HAP-1 (cell line): ENCODE results near the gene WDR59.

Source experiments
- DNase-seq, 2 experiments: peaks; one replicate each; pipeline ENCODE4 v3.0.0-alpha.2; 2016 to 2020; ENCODE audit warnings: low spot score in 2 of 2
- H3K27me3 ChIP-seq: fragments of 250-450 bp; sonication (Bioruptor Pico); 2 replicates; pipeline ENCODE4 v1.5.1; 2020; ENCODE audit warnings: low read depth, mild to moderate bottlenecking, moderate library complexity
- H3K36me3 ChIP-seq: fragments of 250-450 bp; sonication (Bioruptor Pico); replicated peaks from 2 replicates; pipeline ENCODE4 v1.5.1; 2020; ENCODE audit warnings: mild to moderate bottlenecking
- H3K4me1 ChIP-seq: fragments of 250-450 bp; sonication (Bioruptor Pico); 2 replicates; pipeline ENCODE4 v1.5.1; 2020; ENCODE audit warnings: mild to moderate bottlenecking
- H3K4me3 ChIP-seq: fragments of 250-450 bp; sonication (Bioruptor Pico); 2 replicates; pipeline ENCODE4 v1.5.1; 2020; ENCODE audit warnings: mild to moderate bottlenecking, moderate library complexity
- H3K9me3 ChIP-seq: fragments of 250-450 bp; sonication (Bioruptor Pico); 2 replicates; pipeline ENCODE4 v1.5.1; 2020; ENCODE audit warnings: mild to moderate bottlenecking, moderate library complexity
- in situ Hi-C: fragments of 300-500 bp; cut with MboI; formaldehyde crosslinking; loops from 3 replicates; pipeline ENCODE4 v1.14.3; 2020; ENCODE audit warnings: low sequenced_read_pairs, inconsistent platforms, mixed read lengths

Gene WDR59

GRCh38 chr16:74896389-74897370 is 88.2 kb downstream of the WDR59 start:
- DNase-seq: no peak
- H3K27me3 ChIP-seq: no peaks in the 10 kb centered on the region
- H3K36me3 ChIP-seq: peaks cover 17% of the 10 kb centered on the region
- H3K9me3 ChIP-seq: no peaks in the 10 kb centered on the region
- H3K4me1 ChIP-seq: no peaks in the 10 kb centered on the region
- in situ Hi-C loops: no loop called here
- no peak overlapping the region for H3K4me3 ChIP-seq

- Histone ChIP-seq H3K9me3 (no peaks in the 10 kb centered on the region), H3K4me3 (no peak overlapping the region), H3K27me3 (no peaks in the 10 kb centered on the region), H3K36me3 (peaks cover 34% of the 10 kb centered on the region), H3K4me1 (no peaks in the 10 kb centered on the region)
- in situ Hi-C loops: no loop called here
- no peak for DNase-seq
These were observed 91.4 kb downstream of the WDR59 start for GRCh38 chr16:74893541-74893940.

- in situ Hi-C loops: no loop called here
These were observed 92.1 kb downstream of the WDR59 start for GRCh38 chr16:74892574-74893461.

GRCh38 chr16:74888888-74889287 is 96.0 kb downstream of the WDR59 start:
- Histone ChIP-seq H3K36me3 (peaks cover 50% of the 10 kb centered on the region), H3K9me3 (no peaks in the 10 kb centered on the region), H3K4me1 (no peaks in the 10 kb centered on the region), H3K4me3 (no peak overlapping the region), H3K27me3 (no peaks in the 10 kb centered on the region)
- in situ Hi-C loops: no loop called here
- no peak for DNase-seq

More at GRCh38 chr16:74892574-74893461, 92.1 kb downstream of the WDR59 start:
- H3K9me3 ChIP-seq: no peaks in the 10 kb centered on the region
- no peak for DNase-seq
- peaks cover 38% of the 10 kb centered on the region for H3K36me3 ChIP-seq
- H3K4me1 ChIP-seq: no peaks in the 10 kb centered on the region
- no peak overlapping the region for H3K4me3 ChIP-seq
- H3K27me3 ChIP-seq: no peaks in the 10 kb centered on the region

GRCh38 chr16:74888232-74888862 is 96.6 kb downstream of the WDR59 start:
- no peaks in the 10 kb centered on the region for H3K4me1 ChIP-seq
- peaks cover 51% of the 10 kb centered on the region for H3K36me3 ChIP-seq
- in situ Hi-C loops: no loop called here
- no peak overlapping the region for H3K4me3 ChIP-seq
- H3K9me3 ChIP-seq: no peaks in the 10 kb centered on the region
- no peak for DNase-seq
- no peaks in the 10 kb centered on the region for H3K27me3 ChIP-seq

GRCh38 chr16:74887084-74887483 is 97.8 kb downstream of the WDR59 start:
- H3K36me3 ChIP-seq: peaks cover 46% of the 10 kb centered on the region
- H3K4me1 ChIP-seq: no peaks in the 10 kb centered on the region
- no peak overlapping the region for H3K4me3 ChIP-seq
- DNase-seq: no peak
- in situ Hi-C loops: no loop called here
- no peaks in the 10 kb centered on the region for H3K27me3 ChIP-seq
- H3K9me3 ChIP-seq: no peaks in the 10 kb centered on the region

GRCh38 chr16:74877706-74878105 is 107.2 kb downstream of the WDR59 start:
- H3K27me3 ChIP-seq: no peaks in the 10 kb centered on the region
- no peaks in the 10 kb centered on the region for H3K9me3 ChIP-seq
- DNase-seq: no peak
- peaks cover 12% of the 10 kb centered on the region for H3K36me3 ChIP-seq
- H3K4me1 ChIP-seq: no peaks in the 10 kb centered on the region
- in situ Hi-C loops: no loop called here
- H3K4me3 ChIP-seq: no peak overlapping the region

- in situ Hi-C loops: no loop called here
- H3K36me3 ChIP-seq: peaks cover 3% of the 10 kb centered on the region; the same call in 1 of the 2 replicates
- no peak overlapping the region for H3K4me3 ChIP-seq
- no peaks in the 10 kb centered on the region; the same call in 1 of the 2 replicates for H3K4me1 ChIP-seq
- no peak for DNase-seq
- no peaks in the 10 kb centered on the region for H3K9me3 ChIP-seq
- H3K27me3 ChIP-seq: no peaks in the 10 kb centered on the region
These were observed 109.9 kb downstream of the WDR59 start for GRCh38 chr16:74874912-74875546.

GRCh38 chr16:74874123-74874522 is 110.8 kb downstream of the WDR59 start:
- peaks cover 3% of the 10 kb centered on the region; the same call in 1 of the 2 replicates for H3K36me3 ChIP-seq
- H3K27me3 ChIP-seq: no peaks in the 10 kb centered on the region
- no peak overlapping the region for H3K4me3 ChIP-seq
- DNase-seq: no peak
- in situ Hi-C loops: no loop called here
- H3K9me3 ChIP-seq: no peaks in the 10 kb centered on the region
- H3K4me1 ChIP-seq: no peaks in the 10 kb centered on the region; the same call in 1 of the 2 replicates

GRCh38 chr16:74872302-74872701 is 112.6 kb downstream of the WDR59 start:
- in situ Hi-C loops: no loop called here
- H3K27me3 ChIP-seq: no peaks in the 10 kb centered on the region

GRCh38 chr16:74871608-74872007 is 113.3 kb downstream of the WDR59 start:
- in situ Hi-C loops: no loop called here
- Histone ChIP-seq H3K9me3 (no peaks in the 10 kb centered on the region), H3K36me3 (0 out of 2 replicates have a peak, but pooled peaks cover 3% of the 10 kb centered on the region), H3K4me3 (no peak overlapping the region), H3K27me3 (no peaks in the 10 kb centered on the region), H3K4me1 (peaks cover 3% of the 10 kb centered on the region)
- peak; percentile 17 to 65 for DNase-seq

More at GRCh38 chr16:74872302-74872701, 112.6 kb downstream of the WDR59 start:
- DNase-seq: no peak
- Histone ChIP-seq H3K4me1 (peaks cover 3% of the 10 kb centered on the region), H3K9me3 (no peaks in the 10 kb centered on the region), H3K36me3 (0 out of 2 replicates have a peak, but pooled peaks cover 3% of the 10 kb centered on the region), H3K4me3 (no peak overlapping the region)

- in situ Hi-C loops: no loop called here
- no peaks in the 10 kb centered on the region for H3K27me3 ChIP-seq
- peaks cover 8% of the 10 kb centered on the region for H3K4me1 ChIP-seq
- H3K9me3 ChIP-seq: no peaks in the 10 kb centered on the region
- peak; percentile 47 to 54 for DNase-seq
- no peaks in the 10 kb centered on the region for H3K36me3 ChIP-seq
- no peak overlapping the region for H3K4me3 ChIP-seq
These were observed 116.4 kb downstream of the WDR59 start for GRCh38 chr16:74868501-74868900.

GRCh38 chr16:74868035-74868434 is 116.9 kb downstream of the WDR59 start:
- H3K4me3 ChIP-seq: no peak overlapping the region
- in situ Hi-C loops: no loop called here
- no peak for DNase-seq
- H3K4me1 ChIP-seq: peaks cover 8% of the 10 kb centered on the region
- no peaks in the 10 kb centered on the region for H3K36me3 ChIP-seq
- no peaks in the 10 kb centered on the region for H3K9me3 ChIP-seq
- no peaks in the 10 kb centered on the region for H3K27me3 ChIP-seq
